Islet precursor cell (in vitro differentiated cells): ENCODE results near the gene PJA1.

ENCODE experiments used
- DNase-seq: peaks from one replicate; pipeline ENCODE4 v3.0.0-alpha.2; 2018

PJA1 gene

GRCh38 chrX:69165087-69165651, at the start of gene PJA1:
PJA1 (minus strand) TSS chrX:69165453; CDS start chrX:69163073, 2,380 bp downstream.
- peak; percentile 83 for DNase-seq

DNA sequence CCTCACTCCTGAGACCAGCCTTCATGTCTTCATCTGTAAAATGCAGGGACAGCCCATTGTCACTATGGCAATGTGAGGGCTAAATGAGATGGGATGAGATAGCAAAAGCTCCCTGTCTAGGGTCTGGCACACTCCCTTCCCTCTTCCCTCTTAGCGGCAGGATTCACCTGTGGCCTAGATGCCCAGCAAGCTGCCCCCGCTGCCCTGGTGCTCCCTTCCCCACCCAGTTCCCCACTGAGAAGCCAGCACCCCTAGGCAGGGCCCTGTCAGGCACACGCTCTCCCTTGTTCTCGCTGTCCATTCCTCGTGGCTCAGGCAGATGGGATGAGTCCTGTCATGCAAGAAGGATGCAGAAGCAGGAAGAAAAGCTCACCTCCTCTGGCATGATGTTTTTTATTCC, 49.2 kb upstream of the PJA1 start:
- DNase-seq: no peak

DNA sequence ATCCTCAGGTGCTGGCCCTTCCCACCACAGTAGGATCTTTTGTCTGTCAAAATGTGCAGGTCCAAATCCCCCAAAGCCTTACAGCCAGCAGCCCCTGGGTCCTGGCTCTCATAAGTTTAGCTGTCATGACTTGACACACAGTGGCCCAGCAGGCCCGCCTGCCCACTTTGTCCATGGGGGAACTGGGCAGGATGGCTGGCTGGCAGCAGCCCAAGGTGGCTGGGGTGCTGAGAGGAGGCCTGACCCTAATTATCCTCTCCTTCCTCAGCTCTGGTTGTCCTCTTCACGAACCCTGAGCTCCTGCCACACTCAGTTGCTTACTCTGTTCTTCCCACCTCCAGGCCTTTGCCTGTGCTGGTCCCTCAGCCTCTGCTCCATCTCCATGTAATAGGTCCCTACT, 46.4 kb upstream of the PJA1 start:
- DNase-seq: no peak

- no peak for DNase-seq
Measured at GRCh38 chrX:69210581-69210980, 45.3 kb upstream of the PJA1 start.

DNA sequence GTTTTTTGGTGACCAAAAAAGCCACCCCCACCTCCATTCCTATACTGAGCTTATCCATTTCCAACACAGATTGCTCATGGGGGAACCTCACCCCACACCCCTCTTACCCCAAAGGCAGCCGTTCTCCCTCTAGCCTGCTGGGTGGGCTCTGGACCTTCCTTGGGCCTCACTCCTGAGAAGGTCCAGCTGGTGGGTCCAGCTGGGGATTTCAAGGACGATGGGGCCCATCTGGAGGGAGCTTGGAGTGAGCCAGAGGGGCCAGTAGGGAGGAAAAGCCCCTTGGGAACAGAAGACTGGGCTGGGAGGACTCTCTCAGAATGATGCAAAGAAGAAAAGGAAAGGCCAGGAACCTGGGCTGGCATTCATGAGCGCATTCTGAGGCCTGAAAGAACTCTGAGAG, 42.0 kb upstream of the PJA1 start:
- DNase-seq: no peak

GRCh38 chrX:69203638-69204037, 38.4 kb upstream of the PJA1 start:
- peak; percentile 62 for DNase-seq

- peak; percentile 85 for DNase-seq
Measured at GRCh38 chrX:69197690-69198089, 32.4 kb upstream of the PJA1 start.

- no peak for DNase-seq
Measured at GRCh38 chrX:69196666-69197065, 31.4 kb upstream of the PJA1 start.

- DNase-seq: no peak
Measured at GRCh38 chrX:69195810-69196209, 30.6 kb upstream of the PJA1 start.

GRCh38 chrX:69195192-69195591, 29.9 kb upstream of the PJA1 start:
- DNase-seq: peak; percentile 61

DNA sequence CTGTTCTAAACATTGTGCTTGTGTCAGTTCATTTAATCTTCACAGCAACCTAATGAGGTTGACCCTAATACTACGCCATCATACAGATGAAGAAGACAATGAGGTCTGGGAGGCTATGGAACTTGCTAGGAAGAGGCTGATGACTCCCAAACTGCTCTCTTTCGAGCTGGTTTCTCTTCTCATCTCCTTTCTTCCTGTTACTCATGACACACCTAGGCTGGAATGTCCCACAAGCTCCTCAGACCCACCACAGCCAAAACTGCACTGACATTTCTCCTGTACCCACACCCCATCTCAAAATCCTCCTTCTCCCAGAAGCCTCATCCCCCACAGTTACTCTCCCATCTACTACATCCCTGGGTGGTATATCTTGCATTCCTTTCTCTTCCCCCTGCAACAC, 27.4 kb upstream of the PJA1 start:
- peak; percentile 37 for DNase-seq

DNA sequence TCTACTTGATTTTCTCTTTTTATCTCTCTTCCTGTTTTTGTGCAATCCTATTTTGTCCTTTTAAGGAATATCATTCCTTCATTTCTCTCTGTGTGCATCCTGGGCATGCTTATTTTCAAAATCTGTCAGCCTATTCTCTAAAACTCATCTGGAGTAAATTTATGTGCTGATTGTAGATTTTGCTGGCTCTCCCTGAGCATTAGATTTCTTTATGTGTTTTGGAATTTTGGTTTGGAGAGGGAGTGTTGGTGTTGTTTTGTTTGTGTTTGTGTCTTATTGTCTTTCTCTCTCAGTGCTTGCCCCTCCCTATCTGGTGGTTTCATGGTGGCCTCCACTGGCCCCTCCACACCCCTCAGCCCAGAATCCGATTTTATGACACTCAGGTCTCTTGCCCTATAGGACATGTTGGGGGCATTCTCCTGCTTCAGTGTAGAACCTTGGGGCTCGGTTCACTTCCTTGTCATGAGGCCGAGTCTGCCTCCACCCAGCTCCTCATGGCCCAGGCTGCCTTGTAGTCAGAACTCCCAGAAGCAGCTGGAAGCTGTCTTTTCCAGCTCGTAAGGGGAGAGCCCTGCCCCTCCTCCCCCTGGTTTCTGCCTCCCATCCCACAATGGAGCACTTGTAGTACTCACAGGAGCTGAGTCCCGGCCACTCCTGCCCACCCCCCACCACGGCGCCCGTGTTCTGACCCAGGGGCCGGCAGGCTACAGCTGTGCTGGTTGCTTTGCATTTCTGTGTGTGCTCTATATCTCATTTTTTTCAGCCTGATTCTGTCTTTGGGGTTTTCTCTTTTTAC, 24.5 kb upstream of the PJA1 start:
- DNase-seq: peak; percentile 62

DNA sequence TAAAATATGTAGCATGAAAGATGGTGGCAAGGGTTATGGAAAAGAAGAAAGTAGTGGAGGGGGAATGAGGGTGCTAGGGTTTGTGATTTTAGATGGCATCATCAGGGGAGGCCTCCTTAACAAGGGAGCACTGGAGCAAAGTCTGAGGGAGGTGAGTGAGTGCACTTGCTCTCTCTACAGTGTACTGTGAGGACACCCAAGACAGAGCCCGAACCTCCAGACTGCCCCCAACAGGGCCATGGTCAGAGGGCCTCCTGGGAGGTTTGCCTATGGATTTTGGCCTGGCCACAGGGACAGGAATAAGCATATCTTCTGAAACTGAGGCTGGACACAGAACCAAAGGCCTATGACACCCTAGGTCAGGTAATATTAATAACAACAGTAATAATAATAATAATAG, 21.4 kb upstream of the PJA1 start:
- peak; percentile 33 for DNase-seq

DNA sequence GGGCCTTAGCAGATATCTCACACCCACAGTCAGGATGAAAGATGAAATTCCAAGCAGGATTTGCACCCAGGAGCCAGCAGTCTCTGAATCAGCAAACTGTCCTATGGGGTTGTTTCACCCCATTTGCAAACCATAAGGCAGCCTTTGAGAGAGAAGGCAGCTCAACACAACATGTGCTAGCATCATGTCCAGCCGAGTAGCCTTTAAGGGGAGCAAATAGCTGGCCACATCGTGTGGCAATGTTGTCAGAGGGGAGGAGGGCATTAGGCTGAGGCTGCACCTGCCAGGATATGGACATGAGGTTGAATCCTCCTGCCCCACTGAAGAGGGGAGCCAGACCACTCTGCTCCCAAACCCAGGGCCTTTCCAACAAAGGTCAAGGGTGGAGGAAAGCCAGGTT, 20.6 kb upstream of the PJA1 start:
- DNase-seq: no peak

DNA sequence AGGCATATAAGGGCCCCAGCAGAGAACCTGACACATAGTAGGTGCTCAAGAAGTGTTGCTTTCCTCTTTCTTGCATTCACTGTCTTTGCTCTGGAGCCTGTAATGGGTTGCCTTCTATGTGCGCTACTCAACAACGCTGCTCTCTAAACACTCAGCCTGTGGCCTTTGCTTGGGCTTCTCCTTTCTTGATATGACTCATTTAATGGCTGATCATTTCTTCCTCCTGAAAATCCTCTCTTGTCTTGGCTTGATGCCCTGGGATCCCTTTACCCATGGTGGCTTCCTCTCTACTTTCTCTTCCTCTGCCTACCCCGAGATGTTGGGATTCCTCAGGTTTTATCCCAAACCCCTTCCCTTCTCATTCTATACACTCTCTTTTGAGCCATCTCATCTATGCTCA, 19.9 kb upstream of the PJA1 start:
- no peak for DNase-seq

GRCh38 chrX:69182818-69183380, 17.6 kb upstream of the PJA1 start:
- no peak for DNase-seq

DNA sequence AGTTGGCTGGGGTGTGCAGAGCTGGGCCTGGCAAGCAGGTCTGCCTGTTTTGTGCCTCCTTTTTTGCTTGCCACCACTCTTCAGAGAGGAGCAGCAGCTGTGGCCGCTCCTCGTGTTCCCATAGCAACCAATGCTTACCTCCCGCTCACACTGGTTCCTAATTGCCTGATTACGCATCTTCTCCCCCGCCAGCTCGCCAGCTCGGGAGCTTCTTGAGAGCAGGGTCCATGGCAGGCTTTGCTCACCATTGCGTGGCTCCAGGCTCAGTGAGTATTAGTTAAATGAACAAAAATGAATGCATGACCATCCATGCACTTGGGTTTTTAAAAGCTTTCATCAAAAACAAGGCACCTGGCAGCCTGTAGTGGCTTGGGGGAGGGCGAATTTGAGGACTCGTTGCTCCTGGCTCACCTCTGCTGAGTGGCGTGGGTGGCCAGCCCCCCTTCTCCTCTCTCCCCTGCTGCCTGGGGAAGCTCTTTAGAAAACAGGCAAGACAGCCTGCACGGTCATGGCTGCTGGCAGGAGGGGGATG, 14.2 kb upstream of the PJA1 start:
- DNase-seq: peak; percentile 62

- DNase-seq: no peak
Measured at GRCh38 chrX:69178592-69178991, 13.3 kb upstream of the PJA1 start.

GRCh38 chrX:69177511-69178162, 12.4 kb upstream of the PJA1 start:
- peak; percentile 47 for DNase-seq

GRCh38 chrX:69176053-69176452, 10.8 kb upstream of the PJA1 start:
- DNase-seq: no peak

GRCh38 chrX:69173906-69174305, 8.7 kb upstream of the PJA1 start:
- DNase-seq: no peak

GRCh38 chrX:69172937-69173336, 7.7 kb upstream of the PJA1 start:
- DNase-seq: no peak

- DNase-seq: no peak
Measured at GRCh38 chrX:69170319-69170718, 5.1 kb upstream of the PJA1 start.
